Nephron (organoid): ENCODE results near the gene RHOBTB3.

ENCODE experiments used
- H3K27ac Mint-ChIP-seq, 3 experiments: 2 replicates each; pipeline ENCODE4 v1.8.0; 2020; ENCODE audit warnings: mixed read lengths in 3 of 3, mild to moderate bottlenecking in 2 of 3, moderate library complexity in 1 of 3
- H3K27me3 Mint-ChIP-seq: 2 replicates; pipeline ENCODE4 v1.8.0; 2021; ENCODE audit warnings: low read depth, mild to moderate bottlenecking, moderate library complexity, mixed read lengths
- H3K36me3 Mint-ChIP-seq: 2 replicates; pipeline ENCODE4 v1.8.0; 2020; ENCODE audit warnings: low read depth, mixed read lengths
- H3K4me1 Mint-ChIP-seq: 2 replicates; pipeline ENCODE4 v1.8.0; 2020; ENCODE audit warnings: mixed read lengths
- H3K4me3 Mint-ChIP-seq, 3 experiments: 2 replicates each; pipeline ENCODE4 v1.8.0; 2020; ENCODE audit warnings: mild to moderate bottlenecking in 3 of 3, mixed read lengths in 3 of 3, moderate library complexity in 2 of 3
- H3K9me3 Mint-ChIP-seq: 2 replicates; pipeline ENCODE4 v1.8.0; 2020; ENCODE audit warnings: mixed read lengths
- CTCF ChIP-seq, 3 experiments: fragments of 200-600 bp; sonication (generic); IDR thresholded peaks; one replicate each; pipeline ENCODE4 v1.5.0; 2021; ENCODE audit warnings: antibody characterized with exemption in 3 of 3; ENCODE audit not compliant: unreplicated experiment in 3 of 3

RHOBTB3 gene

GRCh38 chr5:95843733-95844223 lies 112.6 kb downstream of the RHOBTB3 start:
- H3K27ac Mint-ChIP-seq, result no peak overlapping the region
- no peak overlapping the region for H3K4me3 Mint-ChIP-seq
- H3K36me3 Mint-ChIP-seq, result no peaks in the 10 kb centered on the region
- no peaks in the 10 kb centered on the region for H3K9me3 Mint-ChIP-seq
- no peak for TF ChIP-seq CTCF (IDR thresholded peaks at IDR 0.05; ENCODE audit: unreplicated experiment in 3 of 3)
- no peaks in the 10 kb centered on the region for H3K4me1 Mint-ChIP-seq
- peaks cover 7% of the 10 kb centered on the region for H3K27me3 Mint-ChIP-seq

GRCh38 chr5:95845391-95845790 lies 114.3 kb downstream of the RHOBTB3 start:
- H3K27me3 Mint-ChIP-seq, result peaks cover 7% of the 10 kb centered on the region
- no peak for TF ChIP-seq CTCF (IDR thresholded peaks at IDR 0.05; ENCODE audit: unreplicated experiment in 3 of 3)
- no peaks in the 10 kb centered on the region for H3K36me3 Mint-ChIP-seq
- H3K4me1 Mint-ChIP-seq, result no peaks in the 10 kb centered on the region
- H3K27ac Mint-ChIP-seq, result no peak overlapping the region
- no peaks in the 10 kb centered on the region for H3K9me3 Mint-ChIP-seq
- H3K4me3 Mint-ChIP-seq, result no peak overlapping the region
